Measurements from ENCODE around the gene ZBTB45. TPM values are rescaled to one million over a fixed set of nuclear protein-coding genes. Genes with fewer than 3 reads are reported as not detected.

ZBTB45 gene
- total RNA-seq, 1 experiment from 2014 or later: 12.0 TPM

GRCh38 chr19:58519355-58520256 is at the start of gene ZBTB45 (continued):
- TF ChIP-seq, protein P1, sequence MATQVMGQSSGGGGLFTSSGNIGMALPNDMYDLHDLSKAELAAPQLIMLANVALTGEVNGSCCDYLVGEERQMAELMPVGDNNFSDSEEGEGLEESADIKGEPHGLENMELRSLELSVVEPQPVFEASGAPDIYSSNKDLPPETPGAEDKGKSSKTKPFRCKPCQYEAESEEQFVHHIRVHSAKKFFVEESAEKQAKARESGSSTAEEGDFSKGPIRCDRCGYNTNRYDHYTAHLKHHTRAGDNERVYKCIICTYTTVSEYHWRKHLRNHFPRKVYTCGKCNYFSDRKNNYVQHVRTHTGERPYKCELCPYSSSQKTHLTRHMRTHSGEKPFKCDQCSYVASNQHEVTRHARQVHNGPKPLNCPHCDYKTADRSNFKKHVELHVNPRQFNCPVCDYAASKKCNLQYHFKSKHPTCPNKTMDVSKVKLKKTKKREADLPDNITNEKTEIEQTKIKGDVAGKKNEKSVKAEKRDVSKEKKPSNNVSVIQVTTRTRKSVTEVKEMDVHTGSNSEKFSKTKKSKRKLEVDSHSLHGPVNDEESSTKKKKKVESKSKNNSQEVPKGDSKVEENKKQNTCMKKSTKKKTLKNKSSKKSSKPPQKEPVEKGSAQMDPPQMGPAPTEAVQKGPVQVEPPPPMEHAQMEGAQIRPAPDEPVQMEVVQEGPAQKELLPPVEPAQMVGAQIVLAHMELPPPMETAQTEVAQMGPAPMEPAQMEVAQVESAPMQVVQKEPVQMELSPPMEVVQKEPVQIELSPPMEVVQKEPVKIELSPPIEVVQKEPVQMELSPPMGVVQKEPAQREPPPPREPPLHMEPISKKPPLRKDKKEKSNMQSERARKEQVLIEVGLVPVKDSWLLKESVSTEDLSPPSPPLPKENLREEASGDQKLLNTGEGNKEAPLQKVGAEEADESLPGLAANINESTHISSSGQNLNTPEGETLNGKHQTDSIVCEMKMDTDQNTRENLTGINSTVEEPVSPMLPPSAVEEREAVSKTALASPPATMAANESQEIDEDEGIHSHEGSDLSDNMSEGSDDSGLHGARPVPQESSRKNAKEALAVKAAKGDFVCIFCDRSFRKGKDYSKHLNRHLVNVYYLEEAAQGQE (IDR thresholded peaks at IDR 0.05; ENCODE audit: low read depth): no peak
- TF ChIP-seq ELF1 (IDR thresholded peaks at IDR 0.05; ENCODE audit: borderline replicate concordance, low read depth) (no peak; the same call in 1 of the 2 replicates), FOSL1 (IDR thresholded peaks at IDR 0.05; ENCODE audit: low read depth) (no peak), EGR1 (IDR thresholded peaks at IDR 0.05; ENCODE audit: low read depth) (no peak), EZH2phosphoT487 (IDR thresholded peaks at IDR 0.05; ENCODE audit: borderline replicate concordance) (no peak)
- TF ChIP-seq, protein P2, sequence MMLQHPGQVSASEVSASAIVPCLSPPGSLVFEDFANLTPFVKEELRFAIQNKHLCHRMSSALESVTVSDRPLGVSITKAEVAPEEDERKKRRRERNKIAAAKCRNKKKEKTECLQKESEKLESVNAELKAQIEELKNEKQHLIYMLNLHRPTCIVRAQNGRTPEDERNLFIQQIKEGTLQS (IDR thresholded peaks at IDR 0.05): no peak

GRCh38 chr19:58568453-58569130 is 49.0 kb upstream of the ZBTB45 start:
- peak; percentile 30; the same call in 1 of the 2 replicates for TF ChIP-seq POLR2AphosphoS5 (IDR thresholded peaks at IDR 0.05; ENCODE audit: low read depth, low read length)
- TF ChIP-seq RAD21 (IDR thresholded peaks at IDR 0.05; ENCODE audit: low read depth): no peak
- no peak for TF ChIP-seq TCF7L2 (IDR thresholded peaks at IDR 0.05; ENCODE audit: borderline replicate concordance, extremely low read depth, insufficient read depth, insufficient read length)
- ATAC-seq (no peak), DNase-seq (ENCODE audit: low read depth, low spot score) (no peak)
- Histone ChIP-seq H3K36me3 (ENCODE audit: control insufficient read depth in 1 of 2, insufficient read depth in 2 of 2, low read length in 2 of 2) (peaks cover 0 to 14% of the 10 kb centered on the region in 2 experiments; a peak in 1 of 4 replicates), H3K4me3 (replicated peaks in 1 of 2; ENCODE audit: low read depth in 1 of 2, low read length in 2 of 2) (no peak overlapping the region), H3K79me2 (ENCODE audit: insufficient read depth, low read length) (peaks cover 8% of the 10 kb centered on the region; the same call in 1 of the 2 replicates), H3K27ac (ENCODE audit: low read depth, low read length) (no peak overlapping the region), H3K4me2 (ENCODE audit: low read length) (no peak overlapping the region), H3K9ac (ENCODE audit: low read length) (no peak overlapping the region), H3K4me1 (ENCODE audit: control insufficient read depth in 1 of 2, insufficient read depth in 2 of 2, low read length in 2 of 2) (peaks cover 2 to 8% of the 10 kb centered on the region in 2 experiments; a peak in 3 of 4 replicates), H3K9me2 (ENCODE audit: insufficient read depth) (no peaks in the 10 kb centered on the region), H4K20me1 (ENCODE audit: insufficient read depth) (no peaks in the 10 kb centered on the region), H2AFZ (ENCODE audit: low read depth, low read length, poor library complexity, severe bottlenecking) (no peak overlapping the region), H3K9me3 (ENCODE audit: control insufficient read depth in 1 of 2, insufficient read depth in 1 of 2, low read depth in 1 of 2, low read length in 2 of 2) (no peaks in the 10 kb centered on the region), H3K27me3 (ENCODE audit: insufficient read depth, low read length) (no peaks in the 10 kb centered on the region)
- intact Hi-C loops (cut with micrococcal nuclease): no loop called here
- RAD21 ChIA-PET (ENCODE audit: low non-redundant PET in 1 of 2, low total read pairs in 2 of 2, uncharacterized antibody in 2 of 2, unreplicated experiment in 2 of 2): no interaction called here
- BruUV-seq (replicated peaks): no TSS peak
- POLR2A ChIA-PET: interaction anchor here (1.2 kb wide), 1 partner anchor 9 kb away, joined by 4 read pairs; no protein-coding TSS in a partner anchor
- CTCF ChIA-PET: no interaction called here
